DND-41 (cell line): ENCODE data around the gene ALDH5A1.

Experiments used
- CTCF ChIP-seq: IDR thresholded peaks from 2 replicates; pipeline ENCODE4 v1.5.1; 2012; ENCODE audit warnings: borderline replicate concordance, low read length, moderate library complexity, mild to moderate bottlenecking; ENCODE audit not compliant: poor library complexity, severe bottlenecking; ENCODE audit errors: extremely low read depth
- EZH2 ChIP-seq: IDR thresholded peaks from 3 replicates; pipeline ENCODE4 v1.6.1; 2012; ENCODE audit warnings: borderline replicate concordance, low read depth, mild to moderate bottlenecking, moderate library complexity, low read length, inconsistent platforms; ENCODE audit not compliant: severe bottlenecking

- TF ChIP-seq CTCF (no peak), EZH2 (no peak)
Observed at GRCh38 chr6:24460966-24461365, 33.8 kb upstream of the ALDH5A1 start.
